ENCODE data around the gene TANGO6. TPM values are rescaled to one million over a fixed set of nuclear protein-coding genes. Genes with fewer than 3 reads are reported as not detected.

The TANGO6 gene
- total and polyA plus RNA-seq, 2 of the 8 experiments (the other 6 are each of a cell fraction or from before 2014, with no cell fraction given) = 5.0 to 19.5 TPM

DNA sequence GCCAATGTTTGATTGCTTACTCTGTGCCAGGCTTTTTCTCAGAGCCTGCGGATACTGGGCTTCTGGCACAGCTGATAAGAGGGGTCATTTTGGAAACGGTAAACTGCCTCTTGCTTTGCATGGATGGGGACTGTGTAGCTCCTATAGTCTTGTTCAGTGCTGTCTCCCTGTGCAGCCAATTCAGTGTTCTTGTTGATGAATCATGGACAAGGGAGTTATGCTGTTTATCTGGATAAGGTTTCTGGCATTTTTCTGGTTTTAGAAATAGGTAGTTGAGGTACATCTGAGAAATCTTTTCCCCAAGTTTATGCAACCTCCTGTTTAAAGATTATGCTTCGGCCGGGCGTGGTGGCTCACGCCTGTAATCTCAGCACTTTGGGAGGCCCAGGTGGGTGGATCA, 16.7 kb upstream of the TANGO6 start (continued):
- TF ChIP-seq NANOG (IDR thresholded peaks at IDR 0.05; ENCODE audit: insufficient read depth, low read depth, low read length, poor library complexity, severe bottlenecking) (no peak), POLR2A (IDR thresholded peaks at IDR 0.05; ENCODE audit: control extremely low read depth in 1 of 2, low read depth in 2 of 2, low read length in 2 of 2) (no peak), TBP (IDR thresholded peaks at IDR 0.05; ENCODE audit: low read depth, low read length) (no peak)
- TF ChIP-seq, protein P1, sequence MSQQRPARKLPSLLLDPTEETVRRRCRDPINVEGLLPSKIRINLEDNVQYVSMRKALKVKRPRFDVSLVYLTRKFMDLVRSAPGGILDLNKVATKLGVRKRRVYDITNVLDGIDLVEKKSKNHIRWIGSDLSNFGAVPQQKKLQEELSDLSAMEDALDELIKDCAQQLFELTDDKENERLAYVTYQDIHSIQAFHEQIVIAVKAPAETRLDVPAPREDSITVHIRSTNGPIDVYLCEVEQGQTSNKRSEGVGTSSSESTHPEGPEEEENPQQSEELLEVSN (IDR thresholded peaks at IDR 0.05) = no peak
- TF ChIP-seq, protein P2, sequence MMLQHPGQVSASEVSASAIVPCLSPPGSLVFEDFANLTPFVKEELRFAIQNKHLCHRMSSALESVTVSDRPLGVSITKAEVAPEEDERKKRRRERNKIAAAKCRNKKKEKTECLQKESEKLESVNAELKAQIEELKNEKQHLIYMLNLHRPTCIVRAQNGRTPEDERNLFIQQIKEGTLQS (IDR thresholded peaks at IDR 0.05; ENCODE audit: insufficient read depth, low read depth, low read length) = no peak
